Gastrocnemius medialis (tissue), 4 donors: Measurements from ENCODE around the gene PIP4K2B. TPM values are rescaled to one million over a fixed set of nuclear protein-coding genes. Genes with fewer than 3 reads are reported as not detected.

ENCODE experiments used
- ATAC-seq, 2 donors: fragments of 150-250 bp; one replicate each; pipeline ENCODE4 v1.9.1; 2016
- DNase-seq, 2 donors: peaks; one replicate each; pipeline ENCODE4 v3.0.0-alpha.2; 2019
- H3K27ac ChIP-seq, 4 donors: fragments of 200-600 bp; sonication (generic); 1 replicate in 1 of 4; 2 replicates in 3 of 4; pipeline ENCODE4 v1.5.1; 2016 to 2018; ENCODE audit warnings: mild to moderate bottlenecking in 2 of 4, moderate library complexity in 1 of 4
- H3K27me3 ChIP-seq, 3 donors: fragments of 200-600 bp; sonication (generic) in 2 of 3; 1 replicate in 1 of 3; 2 replicates in 2 of 3; pipeline versions ENCODE4 v1.5.1 to v1.6.0; 2016 to 2019; ENCODE audit warnings: mild to moderate bottlenecking in 1 of 3, moderate library complexity in 1 of 3
- H3K36me3 ChIP-seq, 2 donors: fragments of 200-600 bp; sonication (generic) in 1 of 2; one replicate each; pipeline ENCODE4 v1.5.1; 2017 to 2018
- H3K4me1 ChIP-seq, 2 donors: fragments of 200-600 bp; sonication (generic) in 1 of 2; one replicate each; pipeline ENCODE4 v1.5.1; 2016 to 2017; ENCODE audit warnings: mild to moderate bottlenecking in 2 of 2
- H3K4me3 ChIP-seq, 4 donors: fragments of 200-600 bp; sonication (generic) in 3 of 4; 1 replicate in 1 of 4; 2 replicates in 3 of 4; pipeline ENCODE4 v1.5.1; 2016 to 2019; ENCODE audit warnings: mild to moderate bottlenecking in 2 of 4
- H3K9me3 ChIP-seq, 3 donors: fragments of 200-600 bp; sonication (generic) in 2 of 3; 1 replicate in 1 of 3; 2 replicates in 2 of 3; pipeline ENCODE4 v1.5.1; 2016 to 2019
- CTCF ChIP-seq, 5 experiments: fragments of 450-650 bp in 3 of 5; fragments of 200-600 bp in 2 of 5; sonication (generic) in 2 of 5; IDR thresholded peaks in 4 of 5; conservative IDR thresholded peaks in 1 of 5; 1 replicate in 4 of 5; 2 replicates in 1 of 5; pipeline ENCODE4 v1.5.1; 2016 to 2019; ENCODE audit warnings: antibody characterized with exemption in 5 of 5, mild to moderate bottlenecking in 3 of 5, moderate library complexity in 3 of 5
- POLR2A ChIP-seq, 2 donors: fragments of 450-650 bp; IDR thresholded peaks; one replicate each; pipeline ENCODE4 v1.6.1; 2017; ENCODE audit warnings: antibody characterized with exemption in 2 of 2, mild to moderate bottlenecking in 2 of 2, moderate library complexity in 2 of 2
- in situ Hi-C, 4 donors: fragments of 200-750 bp; cut with MboI; loops; one replicate each; pipeline versions ENCODE4 v1.15.0 to v1.8.0; 2017; ENCODE audit warnings: low sequenced_read_pairs in 4 of 4
- intact Hi-C: fragments of 100-400 bp; cut with DNase I; formaldehyde crosslinking; loops from one replicate; pipeline ENCODE4 v1.15.1; 2023; ENCODE audit warnings: low total_unique reads
- total RNA-seq, 4 donors: library from RNA; depleted of rRNA; stranded (reverse); fragments of >200 nt; gene quantifications; one replicate each; pipeline versions ENCODE4 v1.1.0 to v1.2.3, GENCODE V29; 2016

Gene PIP4K2B
- total RNA-seq, 4 donors from 2014 or later, result 57.2 to 97.0 (median 76.8) TPM

GRCh38 chr17:38768417-38768816, 30.9 kb downstream of the PIP4K2B start:
- no peak for TF ChIP-seq CTCF (IDR thresholded peaks at IDR 0.05 in 4 of 5, conservative IDR thresholded peaks at IDR 0.05 in 1 of 5)
- no peak for TF ChIP-seq POLR2A (IDR thresholded peaks at IDR 0.05)
- Histone ChIP-seq H3K9me3 (no peaks in the 10 kb centered on the region), H3K4me1 (no peaks in the 10 kb centered on the region), H3K36me3 (peaks cover 0 to 91% of the 10 kb centered on the region in 2 donors), H3K27me3 (no peaks in the 10 kb centered on the region), H3K27ac (no peak overlapping the region), H3K4me3 (no peak overlapping the region)
- ATAC-seq, result no peak
- no peak for DNase-seq
- in situ Hi-C loops (no loop called here), intact Hi-C loops (no loop called here)

- H3K4me1 ChIP-seq, result no peaks in the 10 kb centered on the region
- ATAC-seq (no peak), DNase-seq (no peak)
- TF ChIP-seq CTCF (IDR thresholded peaks at IDR 0.05 in 4 of 5, conservative IDR thresholded peaks at IDR 0.05 in 1 of 5) (no peak), POLR2A (IDR thresholded peaks at IDR 0.05) (no peak)
- peaks cover 0 to 86% of the 10 kb centered on the region in 2 donors for H3K36me3 ChIP-seq
- no peaks in the 10 kb centered on the region for H3K9me3 ChIP-seq
- H3K27me3 ChIP-seq, result no peaks in the 10 kb centered on the region
- H3K4me3 ChIP-seq, result no peak overlapping the region
- no peak overlapping the region for H3K27ac ChIP-seq
- in situ Hi-C loops, result no loop called here
- intact Hi-C loops, result no loop called here
Measured at GRCh38 chr17:38766341-38766740, 33.0 kb downstream of the PIP4K2B start.

- no peak overlapping the region for H3K27ac ChIP-seq
- in situ Hi-C loops, result no loop called here
- ATAC-seq, result no peak
- H3K36me3 ChIP-seq, result peaks cover 0 to 91% of the 10 kb centered on the region in 2 donors
- H3K4me3 ChIP-seq, result no peak overlapping the region
- intact Hi-C loops, result no loop called here
- no peaks in the 10 kb centered on the region for H3K27me3 ChIP-seq
- H3K4me1 ChIP-seq, result no peaks in the 10 kb centered on the region
- H3K9me3 ChIP-seq, result no peaks in the 10 kb centered on the region
- TF ChIP-seq CTCF (IDR thresholded peaks at IDR 0.05 in 4 of 5, conservative IDR thresholded peaks at IDR 0.05 in 1 of 5) (no peak), POLR2A (IDR thresholded peaks at IDR 0.05) (no peak)
- DNase-seq, result no peak
Measured at GRCh38 chr17:38762231-38762630, 37.1 kb downstream of the PIP4K2B start.

- intact Hi-C loops (no loop called here), in situ Hi-C loops (no loop called here)
- H3K36me3 ChIP-seq, result peaks cover 0 to 90% of the 10 kb centered on the region in 2 donors
- H3K27me3 ChIP-seq, result no peaks in the 10 kb centered on the region
- no peaks in the 10 kb centered on the region for H3K4me1 ChIP-seq
- no peak for TF ChIP-seq CTCF (IDR thresholded peaks at IDR 0.05 in 4 of 5, conservative IDR thresholded peaks at IDR 0.05 in 1 of 5)
- TF ChIP-seq POLR2A (IDR thresholded peaks at IDR 0.05), result no peak
- no peak overlapping the region for H3K27ac ChIP-seq
- ATAC-seq, result no peak
- no peak overlapping the region for H3K4me3 ChIP-seq
- no peaks in the 10 kb centered on the region for H3K9me3 ChIP-seq
- no peak for DNase-seq
Measured at GRCh38 chr17:38761612-38762011, 37.7 kb downstream of the PIP4K2B start.

GRCh38 chr17:38753071-38753506, 46.3 kb downstream of the PIP4K2B start:
- DNase-seq (no peak), ATAC-seq (no peak)
- Histone ChIP-seq H3K27ac (peak overlapping the region; percentile 92 to 96 (median 94)), H3K9me3 (no peaks in the 10 kb centered on the region), H3K36me3 (peaks cover 0 to 37% of the 10 kb centered on the region in 2 donors), H3K27me3 (peaks cover 16 to 29% (median 25%) of the 10 kb centered on the region in 3 donors), H3K4me1 (peaks cover 27 to 41% of the 10 kb centered on the region in 2 donors), H3K4me3 (peak overlapping the region; percentile 75 to 97 (median 90))
- in situ Hi-C loops (loop anchor here in 1 of 4 donors (10.0 kb wide), 1 partner anchor 52 kb away; no protein-coding TSS in a partner anchor), intact Hi-C loops (loop anchor here (2.0 to 5.0 kb wide), 3 partner anchors 72 to 118 kb away; partner anchors contain the start of genes CWC25 and LASP1)
- TF ChIP-seq POLR2A (IDR thresholded peaks at IDR 0.05) (no peak), CTCF (IDR thresholded peaks at IDR 0.05 in 4 of 5, conservative IDR thresholded peaks at IDR 0.05 in 1 of 5) (no peak)
